Measurements from ENCODE around the gene CDCP1.

CDCP1 gene

DNA sequence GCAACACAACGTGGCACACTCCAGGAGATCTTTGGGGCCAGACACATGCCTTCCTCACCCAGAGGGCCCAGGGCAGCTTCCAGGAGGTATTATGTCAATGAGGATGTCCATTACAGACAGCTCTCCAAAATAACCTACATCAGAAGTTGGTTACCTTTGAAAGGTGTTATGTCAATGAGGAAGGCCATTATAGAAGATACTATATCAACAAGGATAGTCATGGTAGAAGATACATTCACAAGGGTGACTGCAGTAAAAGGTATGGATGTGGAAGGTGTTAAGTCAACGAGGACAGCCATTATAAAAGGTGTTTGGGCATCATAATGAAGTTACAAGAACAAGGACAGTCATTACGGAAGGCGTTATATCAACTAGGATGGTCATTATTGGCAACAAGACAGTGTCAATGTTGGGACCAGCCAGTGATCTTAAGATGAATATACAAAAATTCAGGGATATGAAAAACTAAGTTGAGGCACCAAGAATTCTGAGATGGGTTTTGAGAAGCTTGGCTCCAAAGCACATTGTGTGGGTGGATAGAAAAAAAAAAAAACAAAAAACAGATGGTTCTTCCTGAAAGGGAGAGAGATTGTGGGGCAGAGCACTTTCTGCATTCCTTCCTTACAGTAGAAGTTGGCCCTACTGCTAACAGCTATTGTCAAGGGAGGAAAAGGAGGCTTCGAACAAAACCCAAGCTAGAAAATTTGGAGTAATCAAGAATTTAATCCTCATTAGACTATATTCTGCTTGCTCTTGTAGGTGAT lies 11.2 kb downstream of the CDCP1 start:
- DNase-seq (ENCODE audit: extremely low read depth, low read depth), result no peak
- TF ChIP-seq CTCF (IDR thresholded peaks at IDR 0.05; ENCODE audit: low read depth, low read length), result no peak

- no peak for TF ChIP-seq CTCF (IDR thresholded peaks at IDR 0.05; ENCODE audit: low read depth, low read length)
- DNase-seq (ENCODE audit: extremely low read depth, low read depth), result no peak
Measured at GRCh38 chr3:45132568-45133211, 13.5 kb downstream of the CDCP1 start.

DNA sequence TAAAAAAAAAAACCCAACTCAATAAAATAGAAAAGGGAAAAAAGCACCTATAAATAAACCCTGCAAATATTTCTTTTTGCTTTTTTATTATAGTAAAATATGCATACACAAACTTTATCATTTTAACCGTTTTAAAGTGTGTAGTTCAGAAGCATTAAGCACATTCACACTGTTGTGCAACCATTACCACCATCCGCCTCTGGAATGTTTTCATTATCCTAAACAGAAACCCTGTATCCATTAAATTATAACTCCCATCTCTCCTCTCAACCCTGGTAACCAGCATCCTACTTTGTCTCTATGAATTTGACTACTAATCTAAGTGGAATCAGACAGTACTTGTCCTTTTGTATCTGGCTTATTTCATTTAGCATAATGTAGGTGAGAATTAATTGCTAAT lies 15.0 kb downstream of the CDCP1 start:
- DNase-seq (ENCODE audit: extremely low read depth, low read depth), result no peak
- no peak for TF ChIP-seq CTCF (IDR thresholded peaks at IDR 0.05; ENCODE audit: low read depth, low read length)

- DNase-seq (ENCODE audit: extremely low read depth, low read depth), result no peak
- TF ChIP-seq CTCF (IDR thresholded peaks at IDR 0.05; ENCODE audit: low read depth, low read length), result no peak
Measured at GRCh38 chr3:45130476-45130875, 15.7 kb downstream of the CDCP1 start.

DNA sequence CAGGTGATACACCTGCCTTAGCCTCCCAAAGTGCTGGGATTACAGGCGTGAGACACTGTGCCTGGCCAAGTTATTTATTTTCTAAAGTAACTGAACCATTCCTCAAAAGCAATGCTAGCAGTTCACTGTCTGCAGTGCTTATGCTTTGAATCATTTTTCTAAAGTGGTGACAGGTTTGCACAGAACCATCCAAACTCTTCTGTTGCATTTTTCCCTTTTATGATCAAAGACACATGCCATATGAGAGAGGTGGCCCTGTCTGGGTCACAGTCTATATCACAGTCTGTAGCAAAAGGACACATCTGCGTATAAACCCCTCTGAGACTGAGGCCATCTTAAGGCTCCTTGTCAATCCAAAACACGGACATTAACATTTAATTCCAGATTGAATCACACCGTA lies 17.2 kb downstream of the CDCP1 start:
- TF ChIP-seq CTCF (IDR thresholded peaks at IDR 0.05; ENCODE audit: low read depth, low read length), result no peak
- no peak for DNase-seq (ENCODE audit: extremely low read depth, low read depth)

DNA sequence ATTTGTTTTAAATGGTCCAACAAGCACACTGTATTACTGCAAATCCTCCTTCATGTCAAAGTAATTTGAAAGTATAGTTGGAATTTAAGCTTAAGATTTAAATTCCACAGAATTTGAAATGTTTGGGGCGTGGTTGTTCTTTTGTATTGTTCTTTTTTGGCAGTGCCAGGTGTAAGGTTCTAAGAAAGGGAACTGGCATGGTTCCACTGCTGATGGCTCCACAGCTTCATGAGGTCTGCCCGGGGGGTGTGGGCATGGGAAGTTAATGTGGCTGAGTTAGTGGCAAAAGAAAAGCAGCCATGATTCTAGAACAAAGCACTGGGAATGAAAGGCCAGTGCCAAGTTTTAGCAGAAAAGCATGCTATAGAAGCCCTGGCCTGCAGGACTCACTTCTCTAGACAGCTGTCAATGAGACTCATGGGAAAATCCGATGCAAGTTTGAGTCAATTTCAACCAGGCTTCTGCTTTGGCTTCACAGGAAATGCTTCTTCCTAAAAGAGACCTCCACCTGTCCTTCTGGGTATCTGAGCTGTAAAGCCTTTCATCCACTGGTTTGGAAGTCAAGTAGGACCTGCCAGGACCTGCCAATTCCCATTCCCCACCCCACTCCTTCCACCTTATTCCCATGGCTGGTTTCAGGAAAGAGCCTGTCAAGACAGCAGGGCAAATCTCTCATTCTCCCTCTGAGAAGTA lies 18.9 kb downstream of the CDCP1 start:
- no peak for TF ChIP-seq CTCF (IDR thresholded peaks at IDR 0.05; ENCODE audit: low read depth, low read length)
- no peak for DNase-seq (ENCODE audit: extremely low read depth, low read depth)

DNA sequence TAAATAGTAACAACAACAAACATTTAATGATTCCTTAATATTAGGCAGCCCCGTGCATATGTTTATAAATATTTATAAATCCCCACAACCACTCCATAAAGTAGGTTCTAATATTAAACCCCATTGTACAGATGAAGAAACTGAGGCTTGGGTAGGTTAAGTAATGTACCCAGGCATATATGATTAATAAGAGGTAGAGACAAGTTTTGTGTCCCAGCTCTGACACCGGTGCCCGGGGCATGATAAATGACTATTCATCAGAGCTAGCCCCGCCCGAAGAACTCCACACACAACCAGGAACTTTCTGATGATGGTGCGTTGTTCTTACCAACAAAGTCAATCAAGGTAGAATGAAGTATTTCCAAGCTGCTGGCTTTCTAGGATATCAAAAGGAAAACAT lies 19.4 kb downstream of the CDCP1 start:
- no peak for TF ChIP-seq CTCF (IDR thresholded peaks at IDR 0.05; ENCODE audit: low read depth, low read length)
- DNase-seq (ENCODE audit: extremely low read depth, low read depth), result no peak

All from AG09319 (cell line).